H1 (cell line): ENCODE results near the gene FLRT2. TPM values are rescaled to one million over a fixed set of nuclear protein-coding genes. Genes with fewer than 3 reads are reported as not detected.

Source experiments
- CTCF ChIA-PET: fragments of 300-600 bp; sonication (Branson Sonifier 250); formaldehyde crosslinking; loops from one replicate; lab custom pipeline; 2021; ENCODE audit not compliant: partially characterized antibody; lab: Charles Lee
- POLR2A ChIA-PET: fragments of 300-600 bp; sonication (Branson Sonifier 250); formaldehyde crosslinking; loops from one replicate; lab custom pipeline; 2021; ENCODE audit warnings: inconsistent platforms; ENCODE audit not compliant: partially characterized antibody; lab: Charles Lee
- DNase-seq, 2 experiments: peaks; one replicate each; pipeline versions ENCODE4 v3.0.0 to v3.0.0-alpha.2; 2010 to 2022; ENCODE audit warnings: low spot score in 2 of 2, low read depth in 1 of 2, mixed read lengths in 1 of 2
- FAIRE-seq: peaks from 2 replicates; lab custom pipeline; 2011; peaks lifted over from hg19 to GRCh38; lab: Jason Lieb, UNC
- H2AFZ ChIP-seq: 2 replicates; pipeline ENCODE4 v1.8.1; 2012; ENCODE audit warnings: low read length, inconsistent platforms
- H2AK5ac ChIP-seq: 2 replicates; pipeline ENCODE4 v1.6.1; 2013; ENCODE audit warnings: low read depth, low read length
- H2BK120ac ChIP-seq: replicated peaks from 2 replicates; pipeline ENCODE3; 2013; ENCODE audit warnings: low read depth, low read length, inconsistent platforms
- H2BK12ac ChIP-seq: 2 replicates; pipeline ENCODE4 v1.6.1; 2013; ENCODE audit warnings: low read depth, low read length
- H2BK15ac ChIP-seq: 2 replicates; pipeline ENCODE4 v1.6.1; 2013; ENCODE audit warnings: low read length
- H2BK20ac ChIP-seq: 2 replicates; pipeline ENCODE4 v1.6.1; 2013; ENCODE audit warnings: low read length
- H2BK5ac ChIP-seq: 2 replicates; pipeline ENCODE4 v1.6.1; 2013; ENCODE audit warnings: low read depth, low read length
- H3K14ac ChIP-seq: 2 replicates; pipeline ENCODE4 v1.6.1; 2013; ENCODE audit warnings: inconsistent platforms; ENCODE audit not compliant: insufficient read length
- H3K18ac ChIP-seq: 2 replicates; pipeline ENCODE4 v1.6.1; 2013; ENCODE audit warnings: low read length; ENCODE audit errors: extremely low read depth
- H3K23ac ChIP-seq: 2 replicates; pipeline ENCODE4 v1.6.1; 2013; ENCODE audit warnings: inconsistent platforms; ENCODE audit not compliant: insufficient read length
- H3K23me2 ChIP-seq: 2 replicates; pipeline ENCODE4 v1.6.1; 2013; ENCODE audit warnings: low read depth, low read length
- H3K27ac ChIP-seq: 2 replicates; pipeline ENCODE4 v1.6.1; 2011; ENCODE audit warnings: low read depth, low read length, inconsistent platforms
- H3K27me3 ChIP-seq, 4 experiments: replicated peaks in 1 of 4; 1 replicate in 1 of 4; 2 replicates in 3 of 4; pipeline versions ENCODE4 v1.6.1 to v1.8.1; 2011 to 2013; ENCODE audit warnings: low read length in 3 of 4, mild to moderate bottlenecking in 3 of 4, inconsistent platforms in 2 of 4, mixed read lengths in 2 of 4, moderate library complexity in 1 of 4; ENCODE audit not compliant: control insufficient read depth in 3 of 4, insufficient read depth in 3 of 4; ENCODE audit errors: extremely low read depth in 1 of 4
- H3K36me3 ChIP-seq, 4 experiments: 2 replicates each; pipeline versions ENCODE4 v1.6.1 to v1.8.1; 2011 to 2013; ENCODE audit warnings: mild to moderate bottlenecking in 4 of 4, low read length in 3 of 4, moderate library complexity in 2 of 4, control low read depth in 1 of 4, inconsistent platforms in 1 of 4; ENCODE audit not compliant: insufficient read depth in 4 of 4, control insufficient read depth in 2 of 4
- H3K4ac ChIP-seq: replicated peaks from 2 replicates; pipeline ENCODE3; 2013; ENCODE audit warnings: low read length, low read depth, mixed read lengths, inconsistent platforms; ENCODE audit not compliant: insufficient read length
- H3K4me1 ChIP-seq, 4 experiments: replicated peaks in 1 of 4; 1 replicate in 1 of 4; 2 replicates in 3 of 4; pipeline versions ENCODE4 v1.6.1 to v1.8.1; 2011 to 2013; ENCODE audit warnings: low read length in 3 of 4, inconsistent platforms in 2 of 4, mixed read lengths in 1 of 4; ENCODE audit not compliant: insufficient read depth in 4 of 4, control insufficient read depth in 3 of 4
- H3K4me2 ChIP-seq, 2 experiments: 2 replicates each; pipeline versions ENCODE4 v1.6.1 to v1.8.1; 2011 to 2013; ENCODE audit warnings: low read depth in 2 of 2, low read length in 2 of 2, control low read depth in 1 of 2, inconsistent platforms in 1 of 2, mild to moderate bottlenecking in 1 of 2; ENCODE audit not compliant: insufficient read depth in 1 of 2
- H3K4me3 ChIP-seq, 4 experiments: fragments of 200-600, 300-600 bp in 1 of 4; sonication (generic), shearing (Covaris generic), sonication (Bioruptor Twin) in 1 of 4; 2 replicates each; pipeline versions ENCODE4 v1.5.1 to v1.8.1; 2011 to 2016; ENCODE audit warnings: low read length in 4 of 4, low read depth in 3 of 4, control low read depth in 2 of 4, inconsistent platforms in 2 of 4, mild to moderate bottlenecking in 2 of 4, mixed read lengths in 1 of 4, moderate library complexity in 1 of 4; ENCODE audit not compliant: insufficient read depth in 2 of 4; ENCODE audit errors: extremely low read depth in 1 of 4
- H3K56ac ChIP-seq: replicated peaks from 2 replicates; pipeline ENCODE3; 2013; ENCODE audit warnings: low read depth, mild to moderate bottlenecking, mixed read lengths, low read length, inconsistent platforms; ENCODE audit not compliant: insufficient read length
- H3K79me1 ChIP-seq: 2 replicates; pipeline ENCODE4 v1.6.1; 2013; ENCODE audit warnings: low read depth, low read length, control low read depth
- H3K79me2 ChIP-seq, 2 experiments: 2 replicates each; pipeline versions ENCODE4 v1.6.1 to v1.8.1; 2012 to 2013; ENCODE audit warnings: low read length in 2 of 2, mild to moderate bottlenecking in 2 of 2, inconsistent platforms in 1 of 2; ENCODE audit not compliant: insufficient read depth in 2 of 2, control insufficient read depth in 1 of 2
- H3K9ac ChIP-seq, 4 experiments: replicated peaks in 1 of 4; 1 replicate in 1 of 4; 2 replicates in 3 of 4; pipeline versions ENCODE4 v1.6.1 to v1.8.1; 2011 to 2013; ENCODE audit warnings: low read depth in 3 of 4, low read length in 3 of 4, control low read depth in 2 of 4, mild to moderate bottlenecking in 2 of 4, moderate library complexity in 2 of 4, inconsistent platforms in 1 of 4; ENCODE audit errors: extremely low read depth in 1 of 4
- H3K9me3 ChIP-seq, 2 experiments: 2 replicates each; pipeline versions ENCODE4 v1.6.1 to v1.8.1; 2012 to 2013; ENCODE audit warnings: mild to moderate bottlenecking in 2 of 2, moderate library complexity in 2 of 2, control low read depth in 1 of 2, inconsistent platforms in 1 of 2, low read depth in 1 of 2, low read length in 1 of 2, mixed read lengths in 1 of 2; ENCODE audit not compliant: insufficient read depth in 2 of 2
- H4K20me1 ChIP-seq, 2 experiments: replicated peaks in 1 of 2; 2 replicates each; pipeline versions ENCODE3 to v1.8.1; 2011 to 2013; ENCODE audit warnings: inconsistent platforms in 2 of 2, low read length in 2 of 2, mild to moderate bottlenecking in 1 of 2; ENCODE audit not compliant: insufficient read depth in 2 of 2, control insufficient read depth in 1 of 2
- H4K5ac ChIP-seq: 2 replicates; pipeline ENCODE4 v1.6.1; 2013; ENCODE audit warnings: low read length, low read depth, mixed read lengths, inconsistent platforms; ENCODE audit not compliant: insufficient read length
- H4K8ac ChIP-seq: 2 replicates; pipeline ENCODE4 v1.8.0; 2013; ENCODE audit warnings: mild to moderate bottlenecking, moderate library complexity, low read length, inconsistent platforms; ENCODE audit not compliant: insufficient read depth; ENCODE audit errors: extremely low read depth
- H4K91ac ChIP-seq: replicated peaks from 2 replicates; pipeline ENCODE3; 2013; ENCODE audit warnings: low read length, mixed read lengths, inconsistent platforms; ENCODE audit not compliant: insufficient read length
- WGBS, 2 experiments: shearing (Covaris generic) in 1 of 2; methylation state at CpG; one replicate each; pipeline versions ENCODE4 v1.1.6 to v1.1.7; 2013 to 2015; ENCODE audit warnings: low lambda C conversion rate in 2 of 2, mixed read lengths in 2 of 2, inconsistent platforms in 1 of 2, low coverage in 1 of 2, missing lambda C conversion rate in 1 of 2; ENCODE audit not compliant: insufficient replicate concordance in 2 of 2, insufficient coverage in 1 of 2, insufficient read length in 1 of 2; ENCODE audit errors: extremely low coverage in 1 of 2, missing lambda C conversion rate in 1 of 2; 5-methylcytosine and 5-hydroxymethylcytosine counted together
- polyA plus RNA-seq, 7 experiments: library from polyadenylated mRNA; depleted of rRNA in 3 of 7; stranded (reverse) in 5 of 7; unstranded in 2 of 7; fragments of >200 nt in 5 of 7; fragments of 200-250 nt in 2 of 7; gene quantifications; 1 replicate in 5 of 7; 2 replicates in 1 of 7; 4 replicates in 1 of 7; pipeline versions ENCODE4 v1.2.1 to v1.2.3, GENCODE V29; 2011 to 2013; ENCODE audit warnings: missing spikeins in 2 of 7, mixed read lengths in 2 of 7
- total RNA-seq: library from RNA; stranded (reverse); fragmentation: NEBNext Ultra II Directional; extraction: Animal tissue kit (Norgen Biotek cat#: 25700); gene quantifications from 2 replicates; pipeline ENCODE4 v1.2.1, GENCODE V29; 2021

The FLRT2 gene
- total and polyA plus RNA-seq, 2 of the 8 experiments (the other 6 are each of a cell fraction or from before 2014, with no cell fraction given): 2.4 to 6.9 TPM

DNA sequence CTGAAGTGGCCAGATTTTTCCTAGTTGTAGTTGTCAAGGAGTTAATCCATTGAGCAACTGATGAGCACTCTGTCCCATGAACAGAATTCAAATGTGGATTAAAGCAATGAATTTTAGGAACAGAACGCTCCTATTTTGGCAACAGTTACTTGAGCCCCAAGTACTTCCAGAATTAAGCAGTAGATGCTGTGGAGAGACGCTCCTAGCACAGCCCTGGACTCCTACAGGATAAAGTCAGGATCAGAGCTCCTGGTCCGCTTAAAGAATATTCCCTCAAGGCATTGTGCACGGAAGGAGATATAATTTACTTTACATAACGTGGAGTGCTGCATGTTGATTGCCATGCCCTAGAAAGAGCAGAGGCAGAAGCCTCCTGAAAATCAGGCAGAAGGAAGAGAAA, 53.4 kb downstream of the FLRT2 start:
- Histone ChIP-seq H3K14ac (no peak overlapping the region), H3K27ac (no peak overlapping the region), H3K4me2 (no peak overlapping the region), H3K79me2 (no peaks in the 10 kb centered on the region), H2AFZ (no peak overlapping the region), H3K36me3 (no peaks in the 10 kb centered on the region), H2BK120ac (no peak overlapping the region), H4K8ac (no peak overlapping the region), H3K4ac (no peak overlapping the region), H3K4me3 (no peak overlapping the region), H3K4me1 (peaks cover 0 to 3% (median 0%) of the 10 kb centered on the region in 4 experiments; a peak in 1 of 7 replicates), H2BK20ac (no peak overlapping the region; the same call in 1 of the 2 replicates), H2BK15ac (no peak overlapping the region), H3K79me1 (no peaks in the 10 kb centered on the region), H2BK5ac (no peak overlapping the region), H4K20me1 (no peaks in the 10 kb centered on the region), H3K56ac (no peak overlapping the region), H2BK12ac (no peak overlapping the region), H3K18ac (no peak overlapping the region), H4K91ac (no peak overlapping the region), H3K9ac (no peak overlapping the region), H3K9me3 (no peaks in the 10 kb centered on the region), H4K5ac (no peak overlapping the region), H3K23me2 (no peaks in the 10 kb centered on the region), H3K23ac (no peak overlapping the region), H3K27me3 (peaks cover 0 to 1% (median 0%) of the 10 kb centered on the region in 4 experiments; a peak in 1 of 7 replicates), H2AK5ac (no peak overlapping the region)
- CTCF ChIA-PET: interaction anchor here (0.7 kb wide), 1 partner anchor 24 kb away, joined by 3 read pairs; no protein-coding TSS in a partner anchor
- 88% methylated on average over 5 of the region's 5 CpGs; no CpG with 5 or more reads in 1 of the 2 experiments for WGBS, 2 experiments
- no peak for DNase-seq
- POLR2A ChIA-PET: no interaction called here
- FAIRE-seq: no peak
